NOMO-1 treated with dmso at 0.1 percent for 144 hours (cell line): ENCODE results near the gene UGT1A7.
"Not testable (repeated sequence)": the region's sequence is repeated elsewhere in the genome, so short reads cannot be mapped to it uniquely, and the experiment has no call there.

Source experiments
- DNase-seq: peaks from one replicate; lab custom pipeline; 2025; ENCODE audit not compliant: unreplicated experiment; lab: John Stamatoyannopoulos, UW

Gene UGT1A7

GRCh38 chr2:233712611-233713261 lies 31.0 kb downstream of the UGT1A7 start, which contains the start of gene UGT1A5:
Gene UGT1A5, plus strand, starts transcription at chr2:233712907. Its CDS starts 85 bp downstream, at chr2:233712992.
- DNase-seq: no peak

- DNase-seq: no peak
Measured at GRCh38 chr2:233713262-233713615, 31.5 kb downstream of the UGT1A7 start.

GRCh38 chr2:233714121-233714520 lies 32.4 kb downstream of the UGT1A7 start:
- no peak for DNase-seq

GRCh38 chr2:233718552-233718951 lies 36.9 kb downstream of the UGT1A7 start, which contains the start of gene UGT1A4:
Gene UGT1A4, plus strand, starts transcription at chr2:233718736. Its CDS starts 85 bp downstream, at chr2:233718821.
- DNase-seq: no peak

GRCh38 chr2:233728723-233729301 lies 47.1 kb downstream of the UGT1A7 start, which contains the start of gene UGT1A3:
Gene UGT1A3, plus strand, starts transcription at chr2:233729042. Its CDS starts 85 bp downstream, at chr2:233729127.
- DNase-seq: no peak

GRCh38 chr2:233736868-233737653 lies 55.4 kb downstream of the UGT1A7 start:
- not testable (repeated sequence) for DNase-seq

GRCh38 chr2:233740870-233741269 lies 59.2 kb downstream of the UGT1A7 start:
- DNase-seq: no peak

GRCh38 chr2:233743464-233744259 lies 62.0 kb downstream of the UGT1A7 start:
- no peak for DNase-seq

GRCh38 chr2:233745073-233745755 lies 63.5 kb downstream of the UGT1A7 start:
- no peak for DNase-seq

GRCh38 chr2:233745838-233746237 lies 64.1 kb downstream of the UGT1A7 start:
- not testable (repeated sequence) for DNase-seq

GRCh38 chr2:233746475-233747282 lies 65.0 kb downstream of the UGT1A7 start:
- DNase-seq: no peak

GRCh38 chr2:233747283-233747544 lies 65.5 kb downstream of the UGT1A7 start:
- no peak for DNase-seq

- DNase-seq: not testable (repeated sequence)
Measured at GRCh38 chr2:233750689-233751088, 69.0 kb downstream of the UGT1A7 start.

GRCh38 chr2:233751212-233752009 lies 69.7 kb downstream of the UGT1A7 start:
- not testable (repeated sequence) for DNase-seq

GRCh38 chr2:233754872-233755611 lies 73.3 kb downstream of the UGT1A7 start:
- DNase-seq: no peak

GRCh38 chr2:233756429-233757081 lies 74.9 kb downstream of the UGT1A7 start:
- DNase-seq: no peak

- no peak for DNase-seq
Measured at GRCh38 chr2:233758141-233758540, 76.4 kb downstream of the UGT1A7 start.

GRCh38 chr2:233758849-233759248 lies 77.1 kb downstream of the UGT1A7 start:
- no peak for DNase-seq
